Measurements from ENCODE around the gene ACIN1. TPM values are rescaled to one million over a fixed set of nuclear protein-coding genes. Genes with fewer than 3 reads are reported as not detected.
"Not testable (repeated sequence)": the region's sequence is repeated elsewhere in the genome, so short reads cannot be mapped to it uniquely, and the experiment has no call there.

The ACIN1 gene
- total RNA-seq, 1 donor from 2014 or later, result 137 TPM

DNA sequence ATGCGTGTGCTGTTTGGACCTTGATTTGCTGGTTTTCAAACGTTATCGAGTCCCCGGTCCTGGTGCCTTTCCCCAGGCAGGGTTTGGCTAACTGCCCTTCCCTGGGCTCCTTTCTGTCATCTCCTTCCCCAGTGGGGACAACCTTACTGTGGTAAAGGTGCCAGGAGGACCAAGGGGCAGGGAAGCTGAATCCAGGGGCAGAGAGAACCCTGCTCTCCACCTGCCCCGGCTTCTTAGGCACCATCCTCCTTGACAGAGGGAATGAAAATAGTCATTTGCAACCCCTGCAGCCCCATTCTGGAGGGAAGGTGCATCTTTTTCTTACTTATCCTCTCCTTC lies 19.2 kb upstream of the ACIN1 start:
- Mint-ChIP-seq H3K4me1 (ENCODE audit: low read depth) (peaks cover 8% of the 10 kb centered on the region), H3K9me3 (ENCODE audit: low read depth) (no peaks in the 10 kb centered on the region), H3K27me3 (ENCODE audit: low read depth) (no peaks in the 10 kb centered on the region), H3K36me3 (ENCODE audit: low read depth) (no peaks in the 10 kb centered on the region), H3K27ac (ENCODE audit: unreplicated experiment) (no peak overlapping the region), H3K4me3 (ENCODE audit: unreplicated experiment) (no peak overlapping the region)
- no peak for DNase-seq (ENCODE audit: low spot score)
- TF ChIP-seq, protein P1, sequence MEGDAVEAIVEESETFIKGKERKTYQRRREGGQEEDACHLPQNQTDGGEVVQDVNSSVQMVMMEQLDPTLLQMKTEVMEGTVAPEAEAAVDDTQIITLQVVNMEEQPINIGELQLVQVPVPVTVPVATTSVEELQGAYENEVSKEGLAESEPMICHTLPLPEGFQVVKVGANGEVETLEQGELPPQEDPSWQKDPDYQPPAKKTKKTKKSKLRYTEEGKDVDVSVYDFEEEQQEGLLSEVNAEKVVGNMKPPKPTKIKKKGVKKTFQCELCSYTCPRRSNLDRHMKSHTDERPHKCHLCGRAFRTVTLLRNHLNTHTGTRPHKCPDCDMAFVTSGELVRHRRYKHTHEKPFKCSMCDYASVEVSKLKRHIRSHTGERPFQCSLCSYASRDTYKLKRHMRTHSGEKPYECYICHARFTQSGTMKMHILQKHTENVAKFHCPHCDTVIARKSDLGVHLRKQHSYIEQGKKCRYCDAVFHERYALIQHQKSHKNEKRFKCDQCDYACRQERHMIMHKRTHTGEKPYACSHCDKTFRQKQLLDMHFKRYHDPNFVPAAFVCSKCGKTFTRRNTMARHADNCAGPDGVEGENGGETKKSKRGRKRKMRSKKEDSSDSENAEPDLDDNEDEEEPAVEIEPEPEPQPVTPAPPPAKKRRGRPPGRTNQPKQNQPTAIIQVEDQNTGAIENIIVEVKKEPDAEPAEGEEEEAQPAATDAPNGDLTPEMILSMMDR (IDR thresholded peaks at IDR 0.05), result no peak

DNA sequence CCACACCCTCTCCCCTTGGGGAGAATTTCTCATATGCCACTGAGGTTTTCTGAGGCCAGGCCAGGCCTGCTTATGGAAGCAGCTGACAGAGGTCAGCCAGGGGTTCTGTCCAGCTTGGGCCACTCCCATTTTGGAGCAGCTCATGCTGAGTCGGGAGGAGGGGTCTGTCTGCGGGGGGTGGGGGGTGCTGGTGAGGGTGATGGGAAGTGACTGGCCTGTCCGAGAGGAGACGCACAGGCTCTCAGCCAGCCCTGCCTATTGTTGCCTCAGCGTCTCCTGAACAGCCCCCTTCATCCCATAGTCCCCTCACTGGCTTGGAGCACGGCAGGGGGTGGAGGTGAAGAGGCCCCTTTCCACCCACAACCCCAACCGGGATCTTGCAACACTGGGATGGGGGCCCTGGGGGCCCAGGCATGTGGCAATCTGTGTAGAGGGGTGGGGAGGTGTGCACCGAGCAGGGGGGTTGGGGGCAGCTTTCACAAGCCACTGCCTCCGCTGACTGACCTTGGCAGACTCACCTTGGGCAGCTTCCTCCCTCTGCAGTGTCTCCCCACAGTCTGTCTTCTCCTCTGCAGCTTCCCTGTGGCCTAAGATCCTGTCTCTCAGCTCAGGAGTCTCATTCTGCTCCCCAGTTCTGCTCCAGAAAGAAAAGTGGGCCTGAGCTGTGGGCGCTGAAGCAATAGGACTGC lies 18.6 kb upstream of the ACIN1 start:
- DNase-seq (ENCODE audit: low spot score), result no peak
- Mint-ChIP-seq H3K9me3 (ENCODE audit: low read depth) (no peaks in the 10 kb centered on the region), H3K4me3 (ENCODE audit: unreplicated experiment) (no peak overlapping the region), H3K4me1 (ENCODE audit: low read depth) (peaks cover 8% of the 10 kb centered on the region), H3K27ac (ENCODE audit: unreplicated experiment) (no peak overlapping the region), H3K27me3 (ENCODE audit: low read depth) (no peaks in the 10 kb centered on the region), H3K36me3 (ENCODE audit: low read depth) (no peaks in the 10 kb centered on the region)
- TF ChIP-seq, protein P1 (IDR thresholded peaks at IDR 0.05), result no peak

DNA sequence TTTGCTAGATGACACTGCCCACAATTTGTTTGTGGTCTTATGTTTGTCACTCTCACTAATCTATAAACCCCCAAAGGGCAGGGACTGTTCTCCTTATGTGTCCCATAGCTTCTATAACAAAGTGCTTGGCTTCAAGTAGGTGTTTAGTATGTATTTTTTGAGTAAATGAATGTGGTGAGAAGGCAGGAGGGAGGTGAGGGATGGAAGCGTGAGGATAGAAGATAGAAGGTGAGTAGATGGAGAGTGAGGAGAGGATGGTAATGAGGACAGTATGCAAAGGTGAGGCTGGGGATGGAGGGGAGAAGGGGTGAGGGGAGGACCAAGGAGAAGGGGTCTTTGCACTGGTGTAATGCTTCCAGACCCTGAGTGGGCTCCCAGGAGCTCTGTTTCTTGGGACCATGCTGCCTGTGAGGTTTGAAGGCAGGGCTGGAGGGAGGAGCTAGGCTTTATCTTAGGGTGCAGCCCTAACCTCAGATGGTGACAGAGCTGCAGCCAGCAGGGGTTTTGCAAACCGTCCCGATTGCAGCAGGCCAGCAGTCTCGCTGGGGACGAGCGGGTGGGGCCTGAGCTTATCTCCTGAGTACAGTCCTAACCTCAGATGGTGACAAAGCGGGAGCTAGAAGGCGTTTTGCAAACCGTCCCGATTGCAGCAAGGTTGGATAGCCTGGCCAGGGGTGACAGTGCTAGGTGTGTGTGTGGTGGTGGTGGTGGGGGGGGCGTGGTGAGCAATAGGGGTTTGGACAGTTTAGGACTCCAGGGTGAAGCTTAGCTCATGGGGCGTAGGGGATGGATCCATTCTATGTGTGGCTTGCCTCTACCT lies 17.6 kb upstream of the ACIN1 start:
- Mint-ChIP-seq H3K4me3 (ENCODE audit: unreplicated experiment) (no peak overlapping the region), H3K9me3 (ENCODE audit: low read depth) (no peaks in the 10 kb centered on the region), H3K27ac (ENCODE audit: unreplicated experiment) (no peak overlapping the region), H3K27me3 (ENCODE audit: low read depth) (no peaks in the 10 kb centered on the region), H3K4me1 (ENCODE audit: low read depth) (peaks cover 8% of the 10 kb centered on the region), H3K36me3 (ENCODE audit: low read depth) (no peaks in the 10 kb centered on the region)
- TF ChIP-seq, protein P1 (IDR thresholded peaks at IDR 0.05), result no peak
- no peak for DNase-seq (ENCODE audit: low spot score)

DNA sequence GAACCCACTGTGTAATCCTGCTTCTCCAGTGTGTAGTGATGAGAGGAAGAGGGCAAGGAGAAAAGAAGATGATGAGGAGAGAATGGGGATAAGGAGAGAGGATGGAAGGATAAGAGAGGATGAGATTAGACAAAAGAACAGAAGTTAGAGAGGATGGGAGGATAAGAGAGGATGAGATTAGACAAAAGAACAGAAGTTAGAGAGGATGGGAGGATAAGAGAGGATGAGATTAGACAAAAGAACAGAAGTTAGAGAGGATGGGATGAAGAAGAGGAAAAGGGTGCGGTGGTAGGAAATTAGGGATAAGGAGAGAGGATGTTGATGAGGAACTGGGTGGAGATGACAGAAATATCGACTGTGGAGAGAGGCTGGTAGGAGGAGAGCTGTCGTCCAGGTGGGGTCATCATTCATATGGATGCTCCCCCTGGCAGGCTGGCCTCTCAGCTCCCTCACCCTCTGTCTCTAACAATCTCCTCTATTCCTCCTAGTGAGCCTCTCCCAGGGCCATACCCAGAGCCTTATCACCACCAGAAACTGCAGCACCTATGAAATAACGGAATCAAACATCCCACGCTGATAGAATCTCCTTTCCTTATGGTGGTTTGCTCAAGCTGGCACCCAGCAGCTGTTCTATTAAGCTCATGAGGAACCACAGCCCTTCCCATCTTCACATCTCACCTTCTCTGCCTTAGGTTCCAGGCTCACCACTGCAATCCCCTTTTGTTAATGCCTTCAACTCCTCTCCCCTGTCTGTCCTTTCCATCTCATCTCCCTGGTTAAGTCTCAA lies 15.8 kb upstream of the ACIN1 start:
- Mint-ChIP-seq H3K9me3 (ENCODE audit: low read depth) (no peaks in the 10 kb centered on the region), H3K4me3 (ENCODE audit: unreplicated experiment) (no peak overlapping the region), H3K27me3 (ENCODE audit: low read depth) (no peaks in the 10 kb centered on the region), H3K27ac (ENCODE audit: unreplicated experiment) (no peak overlapping the region), H3K36me3 (ENCODE audit: low read depth) (no peaks in the 10 kb centered on the region), H3K4me1 (ENCODE audit: low read depth) (peaks cover 12% of the 10 kb centered on the region)
- TF ChIP-seq, protein P1 (IDR thresholded peaks at IDR 0.05), result no peak
- DNase-seq (ENCODE audit: low spot score), result no peak

DNA sequence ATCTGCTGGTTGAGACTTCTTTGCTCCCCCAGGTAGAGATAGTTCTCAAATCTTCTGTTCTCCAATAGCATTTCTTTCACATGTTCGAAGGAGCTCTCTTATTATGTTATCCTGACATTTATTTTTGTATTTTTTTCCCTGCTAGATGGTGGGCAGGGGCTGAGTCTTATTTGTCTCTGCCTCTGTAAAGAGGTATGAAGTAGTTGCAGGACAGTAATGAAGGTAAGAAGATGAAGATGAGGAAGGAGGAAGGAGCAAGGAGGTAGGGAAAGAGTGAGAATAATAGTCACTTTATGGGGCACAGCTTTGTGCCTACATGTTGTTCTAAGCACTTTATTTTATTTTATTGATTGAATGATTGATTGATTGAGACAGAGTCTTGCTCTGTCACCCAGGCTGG lies 14.8 kb upstream of the ACIN1 start:
- no peaks in the 10 kb centered on the region for H3K27me3 Mint-ChIP-seq (ENCODE audit: low read depth)
- H3K36me3 Mint-ChIP-seq (ENCODE audit: low read depth), result no peaks in the 10 kb centered on the region
- peaks cover 9% of the 10 kb centered on the region for H3K4me1 Mint-ChIP-seq (ENCODE audit: low read depth)
- no peak for DNase-seq (ENCODE audit: low spot score)
- no peaks in the 10 kb centered on the region for H3K9me3 Mint-ChIP-seq (ENCODE audit: low read depth)
- no peak overlapping the region for H3K4me3 Mint-ChIP-seq (ENCODE audit: unreplicated experiment)
- no peak overlapping the region for H3K27ac Mint-ChIP-seq (ENCODE audit: unreplicated experiment)
- TF ChIP-seq, protein P1 (IDR thresholded peaks at IDR 0.05), result no peak

DNA sequence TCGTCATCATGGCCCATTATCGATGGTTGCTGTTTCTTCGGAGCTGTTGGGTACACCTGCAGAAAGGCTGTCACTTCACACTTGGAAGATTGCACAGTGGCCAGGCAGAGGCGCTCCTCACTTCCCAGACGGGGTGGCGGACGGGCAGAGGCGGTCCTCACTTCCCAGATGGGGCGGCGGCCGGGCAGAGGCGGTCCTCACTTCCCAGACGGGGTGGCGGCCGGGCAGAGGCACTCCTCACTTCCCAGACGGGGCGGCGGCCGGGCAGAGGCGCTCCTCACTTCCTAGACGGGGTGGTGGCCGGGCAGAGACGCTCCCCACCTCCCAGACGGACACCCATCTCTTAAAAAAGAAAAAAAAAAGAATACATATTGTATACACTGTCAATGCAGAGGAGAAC lies 13.2 kb upstream of the ACIN1 start:
- not testable (repeated sequence) for H3K9me3 Mint-ChIP-seq (ENCODE audit: low read depth); H3K27me3 Mint-ChIP-seq (ENCODE audit: low read depth); H3K4me1 Mint-ChIP-seq (ENCODE audit: low read depth); H3K27ac Mint-ChIP-seq (ENCODE audit: unreplicated experiment); DNase-seq (ENCODE audit: low spot score); H3K36me3 Mint-ChIP-seq (ENCODE audit: low read depth); H3K4me3 Mint-ChIP-seq (ENCODE audit: unreplicated experiment)

DNA sequence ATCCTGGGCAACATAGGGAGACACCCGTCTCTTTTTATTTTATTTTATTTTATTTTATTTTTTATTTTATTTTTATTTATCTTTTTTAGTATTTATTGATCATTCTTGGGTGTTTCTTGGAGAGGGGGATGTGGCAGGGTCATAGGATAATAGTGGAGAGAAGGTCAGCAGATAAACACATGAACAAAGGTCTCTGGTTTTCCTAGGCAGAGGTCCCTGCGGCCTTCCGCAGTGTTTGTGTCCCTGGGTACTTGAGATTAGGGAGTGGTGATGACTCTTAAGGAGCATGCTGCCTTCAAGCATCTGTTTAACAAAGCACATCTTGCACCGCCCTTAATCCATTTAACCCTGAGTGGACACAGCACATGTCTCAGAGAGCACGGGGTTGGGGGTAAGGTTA lies 12.7 kb upstream of the ACIN1 start:
- DNase-seq (ENCODE audit: low spot score); H3K36me3 Mint-ChIP-seq (ENCODE audit: low read depth); H3K4me3 Mint-ChIP-seq (ENCODE audit: unreplicated experiment); H3K9me3 Mint-ChIP-seq (ENCODE audit: low read depth); H3K27ac Mint-ChIP-seq (ENCODE audit: unreplicated experiment); H3K27me3 Mint-ChIP-seq (ENCODE audit: low read depth); H3K4me1 Mint-ChIP-seq (ENCODE audit: low read depth): not testable (repeated sequence)
